A673 (cell line): ENCODE measurements around the gene GEN1. TPM values are rescaled to one million over a fixed set of nuclear protein-coding genes. Genes with fewer than 3 reads are reported as not detected.

Source experiments
- BruUV-seq: library from RNA; stranded (reverse); fragments of 400-500 nt; replicated peaks from 2 replicates; lab custom pipeline; 2021; lab: Mats Ljungman, UMichigan
- CTCF ChIA-PET: fragments of 300-600 bp; sonication (Branson Sonifier 250); formaldehyde crosslinking; loops from one replicate; lab custom pipeline; 2022; ENCODE audit warnings: antibody characterized with exemption; lab: Charles Lee
- POLR2A ChIA-PET: fragments of 300-600 bp; sonication (Branson Sonifier 250); formaldehyde crosslinking; loops from one replicate; lab custom pipeline; 2022; ENCODE audit warnings: antibody characterized with exemption; ENCODE audit not compliant: low non-redundant PET; lab: Charles Lee
- DNase-seq: peaks from one replicate; pipeline ENCODE4 v3.0.0-alpha.2; 2015; ENCODE audit warnings: low spot score
- H3K27ac ChIP-seq: fragments of 200-600 bp; sonication (generic); 2 replicates; pipeline ENCODE4 v1.5.1; 2016; ENCODE audit warnings: mixed run types, low read depth, mild to moderate bottlenecking, mixed read lengths, antibody characterized with exemption, low read length; ENCODE audit not compliant: poor library complexity, severe bottlenecking
- H3K27me3 ChIP-seq: fragments of 200-600 bp; sonication (generic); replicated peaks from 2 replicates; pipeline ENCODE4 v1.6.1; 2017; ENCODE audit warnings: mixed run types, low read depth, mild to moderate bottlenecking, mixed read lengths, antibody characterized with exemption, low read length; ENCODE audit not compliant: insufficient read depth, poor library complexity
- H3K36me3 ChIP-seq: fragments of 200-600 bp; sonication (generic); 2 replicates; pipeline ENCODE4 v1.6.1; 2016; ENCODE audit warnings: mixed run types, mild to moderate bottlenecking, mixed read lengths, antibody characterized with exemption, low read length; ENCODE audit not compliant: insufficient read depth, poor library complexity, severe bottlenecking
- H3K4me1 ChIP-seq: fragments of 200-600 bp; sonication (generic); 2 replicates; pipeline ENCODE4 v1.6.1; 2017; ENCODE audit warnings: mixed run types, mild to moderate bottlenecking, mixed read lengths, antibody characterized with exemption, low read length; ENCODE audit not compliant: insufficient read depth, poor library complexity, severe bottlenecking
- H3K4me3 ChIP-seq: fragments of 200-600 bp; sonication (generic); 2 replicates; pipeline ENCODE4 v1.5.1; 2016; ENCODE audit warnings: low read depth, mixed run types, mild to moderate bottlenecking, mixed read lengths, low read length; ENCODE audit not compliant: poor library complexity, severe bottlenecking
- H3K9me3 ChIP-seq: fragments of 200-600 bp; sonication (generic); 2 replicates; pipeline ENCODE4 v1.6.1; 2016; ENCODE audit warnings: mixed run types, low read depth, mild to moderate bottlenecking, mixed read lengths, antibody characterized with exemption, low read length; ENCODE audit not compliant: poor library complexity, severe bottlenecking
- CTCF ChIP-seq: fragments of 300-800, 200-600 bp; sonication (generic); conservative IDR thresholded peaks from 2 replicates; pipeline ENCODE4 v1.5.1; 2017; ENCODE audit warnings: low read depth, mild to moderate bottlenecking, antibody characterized with exemption, low read length, moderate library complexity, mixed read lengths
- EZH2 ChIP-seq: fragments of 200-600 bp; sonication (generic); IDR thresholded peaks from 2 replicates; pipeline ENCODE4 v1.6.1; 2017; ENCODE audit warnings: borderline replicate concordance, low read depth, mild to moderate bottlenecking, mixed read lengths, antibody characterized with exemption, low read length; ENCODE audit not compliant: poor library complexity, severe bottlenecking
- intact Hi-C: fragments of 100-400 bp; cut with micrococcal nuclease; formaldehyde crosslinking; loops from one replicate; pipeline ENCODE4 v1.10.0; 2022; ENCODE audit not compliant: unreplicated experiment
- total RNA-seq: library from RNA; stranded (reverse); gene quantifications from 2 replicates; pipeline ENCODE4 v1.2.3, GENCODE V29; 2021

Gene GEN1
- total RNA-seq, 1 experiment from 2014 or later, result 33.6 TPM

- Histone ChIP-seq H3K4me1 (no peaks in the 10 kb centered on the region), H3K27ac (no peak overlapping the region), H3K36me3 (peaks cover 55% of the 10 kb centered on the region), H3K4me3 (no peak overlapping the region), H3K27me3 (no peaks in the 10 kb centered on the region), H3K9me3 (no peaks in the 10 kb centered on the region)
- DNase-seq, result no peak
- TF ChIP-seq CTCF, result no peak
- TF ChIP-seq EZH2, result no peak
- no TSS peak for BruUV-seq
- ChIA-PET CTCF (no interaction called here), POLR2A (no interaction called here)
- intact Hi-C loops, result no loop called here
Measured at GRCh38 chr2:17708501-17708900, 45.4 kb upstream of the GEN1 start.

GRCh38 chr2:17709897-17710296, 44.0 kb upstream of the GEN1 start:
- POLR2A ChIA-PET, result no interaction called here
- CTCF ChIA-PET, result no interaction called here
- BruUV-seq, result no TSS peak
- H3K4me3 ChIP-seq, result no peak overlapping the region
- H3K4me1 ChIP-seq, result no peaks in the 10 kb centered on the region
- H3K9me3 ChIP-seq, result no peaks in the 10 kb centered on the region
- no peak for DNase-seq
- H3K27me3 ChIP-seq, result no peaks in the 10 kb centered on the region
- no peak for TF ChIP-seq EZH2
- no peak for TF ChIP-seq CTCF
- no peak overlapping the region for H3K27ac ChIP-seq
- intact Hi-C loops, result no loop called here
- peaks cover 60% of the 10 kb centered on the region for H3K36me3 ChIP-seq

- no TSS peak for BruUV-seq
- H3K36me3 ChIP-seq, result peaks cover 66% of the 10 kb centered on the region
- no peak overlapping the region for H3K27ac ChIP-seq
- no peak overlapping the region for H3K4me3 ChIP-seq
- TF ChIP-seq EZH2 (no peak), CTCF (no peak)
- no peaks in the 10 kb centered on the region for H3K9me3 ChIP-seq
- intact Hi-C loops, result no loop called here
- no peak for DNase-seq
- H3K27me3 ChIP-seq, result no peaks in the 10 kb centered on the region
- no peaks in the 10 kb centered on the region for H3K4me1 ChIP-seq
- ChIA-PET POLR2A (no interaction called here), CTCF (no interaction called here)
Measured at GRCh38 chr2:17710547-17711248, 43.2 kb upstream of the GEN1 start.
